MG63 (cell line): ENCODE results near the gene CHST2. TPM values are rescaled to one million over a fixed set of nuclear protein-coding genes. Genes with fewer than 3 reads are reported as not detected.

Source experiments
- DNase-seq: peaks from one replicate; pipeline ENCODE4 v3.0.0-alpha.2; 2020
- H3K27me3 ChIP-seq: fragments of 250-450 bp; sonication (Bioruptor Pico); 2 replicates; pipeline ENCODE4 v1.5.1; 2020; ENCODE audit warnings: mild to moderate bottlenecking, moderate library complexity
- H3K36me3 ChIP-seq: fragments of 250-450 bp; sonication (Bioruptor Pico); 2 replicates; pipeline ENCODE4 v1.5.1; 2020; ENCODE audit warnings: mild to moderate bottlenecking, moderate library complexity
- H3K4me3 ChIP-seq: fragments of 250-450 bp; sonication (Bioruptor Pico); 2 replicates; pipeline ENCODE4 v1.5.1; 2020; ENCODE audit warnings: mild to moderate bottlenecking, moderate library complexity
- H3K9me3 ChIP-seq: fragments of 250-450 bp; sonication (Bioruptor Pico); 2 replicates; pipeline ENCODE4 v1.5.1; 2020; ENCODE audit warnings: mild to moderate bottlenecking, moderate library complexity
- total RNA-seq: library from RNA; depleted of rRNA; stranded (reverse); fragments of >200 nt; shearing (Covaris generic); gene quantifications from 2 replicates; pipeline ENCODE4 v1.2.3, GENCODE V29; 2014; ENCODE audit warnings: low replicate concordance

CHST2 gene
- total RNA-seq, 1 experiment from 2014 or later: 0.36 TPM

GRCh38 chr3:143090976-143091837 is 28.4 kb upstream of the CHST2 start:
- no peaks in the 10 kb centered on the region for H3K9me3 ChIP-seq
- no peak overlapping the region for H3K4me3 ChIP-seq
- no peaks in the 10 kb centered on the region for H3K27me3 ChIP-seq
- DNase-seq: no peak
- H3K36me3 ChIP-seq: no peaks in the 10 kb centered on the region

GRCh38 chr3:143092191-143092590 is 27.4 kb upstream of the CHST2 start:
- H3K27me3 ChIP-seq: no peaks in the 10 kb centered on the region
- 0 out of 2 replicates have a peak, but pooled peaks cover 3% of the 10 kb centered on the region for H3K9me3 ChIP-seq
- DNase-seq: no peak
- no peaks in the 10 kb centered on the region for H3K36me3 ChIP-seq
- H3K4me3 ChIP-seq: no peak overlapping the region

- Histone ChIP-seq H3K9me3 (0 out of 2 replicates have a peak, but pooled peaks cover 3% of the 10 kb centered on the region), H3K36me3 (no peaks in the 10 kb centered on the region), H3K4me3 (no peak overlapping the region), H3K27me3 (peaks cover 5% of the 10 kb centered on the region; the same call in 1 of the 2 replicates)
- DNase-seq: no peak
Observed at GRCh38 chr3:143095813-143096212, 23.8 kb upstream of the CHST2 start.

GRCh38 chr3:143098032-143098764 is 21.4 kb upstream of the CHST2 start:
- H3K9me3 ChIP-seq: 0 out of 2 replicates have a peak, but pooled peaks cover 3% of the 10 kb centered on the region
- H3K4me3 ChIP-seq: no peak overlapping the region
- no peak for DNase-seq
- H3K27me3 ChIP-seq: peaks cover 5% of the 10 kb centered on the region; the same call in 1 of the 2 replicates
- no peaks in the 10 kb centered on the region for H3K36me3 ChIP-seq

GRCh38 chr3:143099210-143099609 is 20.4 kb upstream of the CHST2 start:
- no peak for DNase-seq
- Histone ChIP-seq H3K27me3 (peaks cover 5% of the 10 kb centered on the region; the same call in 1 of the 2 replicates), H3K4me3 (no peak overlapping the region), H3K36me3 (no peaks in the 10 kb centered on the region), H3K9me3 (peaks cover 4% of the 10 kb centered on the region; the same call in 1 of the 2 replicates)

- H3K4me3 ChIP-seq: no peak overlapping the region
Observed at GRCh38 chr3:143099690-143100089, 19.9 kb upstream of the CHST2 start.

GRCh38 chr3:143100451-143100850 is 19.1 kb upstream of the CHST2 start:
- peaks cover 5% of the 10 kb centered on the region; the same call in 1 of the 2 replicates for H3K27me3 ChIP-seq

More at GRCh38 chr3:143099690-143100089, 19.9 kb upstream of the CHST2 start:
- no peaks in the 10 kb centered on the region for H3K36me3 ChIP-seq
- no peak for DNase-seq
- peaks cover 5% of the 10 kb centered on the region; the same call in 1 of the 2 replicates for H3K27me3 ChIP-seq
- H3K9me3 ChIP-seq: peaks cover 5% of the 10 kb centered on the region; the same call in 1 of the 2 replicates

GRCh38 chr3:143101792-143102381 is 17.7 kb upstream of the CHST2 start:
- Histone ChIP-seq H3K9me3 (peaks cover 19% of the 10 kb centered on the region), H3K36me3 (no peaks in the 10 kb centered on the region), H3K4me3 (no peak overlapping the region), H3K27me3 (peaks cover 5% of the 10 kb centered on the region; the same call in 1 of the 2 replicates)
- no peak for DNase-seq

More at GRCh38 chr3:143100451-143100850, 19.1 kb upstream of the CHST2 start:
- Histone ChIP-seq H3K4me3 (no peak overlapping the region), H3K36me3 (no peaks in the 10 kb centered on the region), H3K9me3 (peaks cover 11% of the 10 kb centered on the region)
- no peak for DNase-seq

GRCh38 chr3:143103652-143104051 is 15.9 kb upstream of the CHST2 start:
- no peak overlapping the region for H3K4me3 ChIP-seq
- H3K9me3 ChIP-seq: peaks cover 17% of the 10 kb centered on the region
- H3K27me3 ChIP-seq: no peaks in the 10 kb centered on the region
- DNase-seq: no peak
- no peaks in the 10 kb centered on the region for H3K36me3 ChIP-seq

- Histone ChIP-seq H3K36me3 (no peaks in the 10 kb centered on the region), H3K9me3 (peaks cover 17% of the 10 kb centered on the region), H3K27me3 (no peaks in the 10 kb centered on the region), H3K4me3 (no peak overlapping the region)
- DNase-seq: no peak
Observed at GRCh38 chr3:143105170-143105569, 14.4 kb upstream of the CHST2 start.

GRCh38 chr3:143109861-143110260 is 9.7 kb upstream of the CHST2 start:
- Histone ChIP-seq H3K27me3 (peaks cover 7% of the 10 kb centered on the region), H3K9me3 (peaks cover 15% of the 10 kb centered on the region), H3K36me3 (no peaks in the 10 kb centered on the region), H3K4me3 (no peak overlapping the region)
- DNase-seq: no peak

GRCh38 chr3:143110371-143110770 is 9.2 kb upstream of the CHST2 start:
- no peak overlapping the region for H3K4me3 ChIP-seq
- no peak for DNase-seq
- no peaks in the 10 kb centered on the region for H3K36me3 ChIP-seq
- H3K9me3 ChIP-seq: peaks cover 10% of the 10 kb centered on the region
- H3K27me3 ChIP-seq: peaks cover 7% of the 10 kb centered on the region

- Histone ChIP-seq H3K9me3 (no peaks in the 10 kb centered on the region), H3K36me3 (no peaks in the 10 kb centered on the region), H3K27me3 (peaks cover 57% of the 10 kb centered on the region), H3K4me3 (peak overlapping the region; percentile 65)
- no peak for DNase-seq
Observed at GRCh38 chr3:143118630-143119008, 952 bp upstream of the CHST2 start.

GRCh38 chr3:143119974-143120715 is 574 bp downstream of the CHST2 start:
- H3K9me3 ChIP-seq: no peaks in the 10 kb centered on the region
- no peaks in the 10 kb centered on the region for H3K36me3 ChIP-seq
- peak; percentile 15 for DNase-seq
- peaks cover 66% of the 10 kb centered on the region for H3K27me3 ChIP-seq
- peak overlapping the region; percentile 65 for H3K4me3 ChIP-seq

- H3K4me3 ChIP-seq: peak overlapping the region; percentile 65
- no peaks in the 10 kb centered on the region for H3K9me3 ChIP-seq
- no peaks in the 10 kb centered on the region for H3K36me3 ChIP-seq
- peak; percentile 21 for DNase-seq
- H3K27me3 ChIP-seq: peaks cover 71% of the 10 kb centered on the region
Observed at GRCh38 chr3:143120716-143121240, 1.2 kb downstream of the CHST2 start.
